SJCRH30 (cell line): ENCODE results near the gene ADCY2. TPM values are rescaled to one million over a fixed set of nuclear protein-coding genes. Genes with fewer than 3 reads are reported as not detected.

Experiments
- DNase-seq, 2 experiments: peaks; one replicate each; pipeline ENCODE4 v3.0.0-alpha.2; 2015 to 2020
- H3K27ac ChIP-seq: fragments of 250-450 bp; sonication (Bioruptor Pico); 2 replicates; pipeline ENCODE4 v1.5.1; 2020; ENCODE audit warnings: mild to moderate bottlenecking, moderate library complexity
- H3K27me3 ChIP-seq: fragments of 250-450 bp; sonication (Bioruptor Pico); 2 replicates; pipeline ENCODE4 v1.5.1; 2020; ENCODE audit warnings: mild to moderate bottlenecking, moderate library complexity
- H3K36me3 ChIP-seq: fragments of 250-450 bp; sonication (Bioruptor Pico); 2 replicates; pipeline ENCODE4 v1.5.1; 2020; ENCODE audit warnings: mild to moderate bottlenecking, moderate library complexity
- H3K4me1 ChIP-seq: fragments of 250-450 bp; sonication (Bioruptor Pico); 2 replicates; pipeline ENCODE4 v1.5.1; 2020; ENCODE audit warnings: mild to moderate bottlenecking, moderate library complexity
- H3K4me3 ChIP-seq: fragments of 250-450 bp; sonication (Bioruptor Pico); 2 replicates; pipeline ENCODE4 v1.5.1; 2020; ENCODE audit warnings: mild to moderate bottlenecking, moderate library complexity
- H3K9me3 ChIP-seq: fragments of 250-450 bp; sonication (Bioruptor Pico); replicated peaks from 2 replicates; pipeline ENCODE4 v1.5.1; 2020; ENCODE audit warnings: mild to moderate bottlenecking, moderate library complexity
- total RNA-seq: library from RNA; depleted of rRNA; stranded (reverse); fragments of >200 nt; shearing (Covaris generic); gene quantifications from 2 replicates; pipeline ENCODE4 v1.2.3, GENCODE V29; 2014

Gene ADCY2
- total RNA-seq, 1 experiment from 2014 or later = 9.6 TPM

- H3K4me1 ChIP-seq = 0 out of 2 replicates have a peak, but pooled peaks cover 2% of the 10 kb centered on the region
- no peak for DNase-seq
- H3K27ac ChIP-seq = no peak overlapping the region
- H3K36me3 ChIP-seq = peaks cover 4% of the 10 kb centered on the region
- no peak overlapping the region for H3K4me3 ChIP-seq
- no peaks in the 10 kb centered on the region for H3K27me3 ChIP-seq
- H3K9me3 ChIP-seq = no peaks in the 10 kb centered on the region
Observed at GRCh38 chr5:7866196-7866595, 470.3 kb downstream of the ADCY2 start.

GRCh38 chr5:7867260-7867659, 471.3 kb downstream of the ADCY2 start:
- H3K27me3 ChIP-seq = no peaks in the 10 kb centered on the region
- H3K4me3 ChIP-seq = no peak overlapping the region
- H3K36me3 ChIP-seq = peaks cover 4% of the 10 kb centered on the region
- H3K4me1 ChIP-seq = 0 out of 2 replicates have a peak, but pooled peaks cover 2% of the 10 kb centered on the region
- no peak for DNase-seq
- no peak overlapping the region for H3K27ac ChIP-seq
- no peaks in the 10 kb centered on the region for H3K9me3 ChIP-seq

GRCh38 chr5:7868427-7868772, 472.5 kb downstream of the ADCY2 start:
- peaks cover 4% of the 10 kb centered on the region for H3K36me3 ChIP-seq

GRCh38 chr5:7868773-7869473, 473.0 kb downstream of the ADCY2 start, which contains the start of the genes FASTKD3 and MTRR:
TSS of gene FASTKD3 (minus strand) at chr5:7869031. CDS start at chr5:7868083, 948 bp downstream.
TSS of gene MTRR (plus strand) at chr5:7869148. CDS start at chr5:7870795, 1,647 bp downstream.
- no peaks in the 10 kb centered on the region for H3K9me3 ChIP-seq
- DNase-seq = peak; percentile 86 to 90
- H3K4me1 ChIP-seq = 0 out of 2 replicates have a peak, but pooled peaks cover 2% of the 10 kb centered on the region
- peaks cover 4% of the 10 kb centered on the region for H3K36me3 ChIP-seq
- H3K4me3 ChIP-seq = peak within 1 kb of the TSS; percentile 98
- H3K27me3 ChIP-seq = no peaks in the 10 kb centered on the region
- peak within 1 kb of the TSS; percentile 69 for H3K27ac ChIP-seq

More at GRCh38 chr5:7868427-7868772, 472.5 kb downstream of the ADCY2 start:
- Histone ChIP-seq H3K27ac (peak overlapping the region; percentile 69), H3K4me1 (0 out of 2 replicates have a peak, but pooled peaks cover 2% of the 10 kb centered on the region), H3K27me3 (no peaks in the 10 kb centered on the region), H3K9me3 (no peaks in the 10 kb centered on the region), H3K4me3 (peak overlapping the region; percentile 98)
- DNase-seq = no peak

GRCh38 chr5:7869474-7870136, 473.7 kb downstream of the ADCY2 start:
- DNase-seq = peak in 1 of 2 experiments; percentile 15
- peak overlapping the region; percentile 69 for H3K27ac ChIP-seq
- peak overlapping the region; percentile 98 for H3K4me3 ChIP-seq
- no peaks in the 10 kb centered on the region for H3K27me3 ChIP-seq
- peaks cover 2% of the 10 kb centered on the region for H3K36me3 ChIP-seq
- H3K9me3 ChIP-seq = no peaks in the 10 kb centered on the region
- 0 out of 2 replicates have a peak, but pooled peaks cover 2% of the 10 kb centered on the region for H3K4me1 ChIP-seq

- DNase-seq = no peak
- peaks cover 9% of the 10 kb centered on the region for H3K36me3 ChIP-seq
Observed at GRCh38 chr5:7871653-7872052, 475.7 kb downstream of the ADCY2 start.

GRCh38 chr5:7872517-7873130, 476.7 kb downstream of the ADCY2 start:
- Histone ChIP-seq H3K9me3 (no peaks in the 10 kb centered on the region), H3K27me3 (no peaks in the 10 kb centered on the region), H3K36me3 (peaks cover 12% of the 10 kb centered on the region), H3K4me1 (0 out of 2 replicates have a peak, but pooled peaks cover 2% of the 10 kb centered on the region), H3K27ac (no peak overlapping the region), H3K4me3 (no peak overlapping the region)
- DNase-seq = no peak

More at GRCh38 chr5:7871653-7872052, 475.7 kb downstream of the ADCY2 start:
- H3K27me3 ChIP-seq = no peaks in the 10 kb centered on the region
- 0 out of 2 replicates have a peak, but pooled peaks cover 2% of the 10 kb centered on the region for H3K4me1 ChIP-seq
- H3K4me3 ChIP-seq = no peak overlapping the region
- no peak overlapping the region for H3K27ac ChIP-seq
- H3K9me3 ChIP-seq = no peaks in the 10 kb centered on the region

GRCh38 chr5:7873216-7873615, 477.3 kb downstream of the ADCY2 start:
- no peaks in the 10 kb centered on the region for H3K27me3 ChIP-seq
- peaks cover 12% of the 10 kb centered on the region for H3K36me3 ChIP-seq
- H3K4me1 ChIP-seq = 0 out of 2 replicates have a peak, but pooled peaks cover 2% of the 10 kb centered on the region
- DNase-seq = no peak
- no peaks in the 10 kb centered on the region for H3K9me3 ChIP-seq
- no peak overlapping the region for H3K27ac ChIP-seq
- no peak overlapping the region for H3K4me3 ChIP-seq

GRCh38 chr5:7874639-7875038, 478.7 kb downstream of the ADCY2 start:
- Histone ChIP-seq H3K36me3 (peaks cover 16% of the 10 kb centered on the region), H3K27ac (no peak overlapping the region), H3K9me3 (no peaks in the 10 kb centered on the region), H3K4me3 (no peak overlapping the region), H3K4me1 (0 out of 2 replicates have a peak, but pooled peaks cover 2% of the 10 kb centered on the region), H3K27me3 (no peaks in the 10 kb centered on the region)
- no peak for DNase-seq

GRCh38 chr5:7875151-7875550, 479.2 kb downstream of the ADCY2 start:
- Histone ChIP-seq H3K4me3 (no peak overlapping the region), H3K27me3 (no peaks in the 10 kb centered on the region), H3K9me3 (no peaks in the 10 kb centered on the region), H3K36me3 (peaks cover 16% of the 10 kb centered on the region), H3K27ac (no peak overlapping the region), H3K4me1 (no peaks in the 10 kb centered on the region)
- no peak for DNase-seq

GRCh38 chr5:7876867-7877266, 480.9 kb downstream of the ADCY2 start:
- Histone ChIP-seq H3K4me1 (no peaks in the 10 kb centered on the region), H3K27me3 (no peaks in the 10 kb centered on the region), H3K9me3 (no peaks in the 10 kb centered on the region), H3K36me3 (peaks cover 16% of the 10 kb centered on the region), H3K27ac (no peak overlapping the region), H3K4me3 (no peak overlapping the region)
- no peak for DNase-seq

- Histone ChIP-seq H3K27ac (no peak overlapping the region), H3K36me3 (peaks cover 16% of the 10 kb centered on the region), H3K4me1 (no peaks in the 10 kb centered on the region), H3K27me3 (no peaks in the 10 kb centered on the region), H3K4me3 (no peak overlapping the region), H3K9me3 (no peaks in the 10 kb centered on the region)
- DNase-seq = no peak
Observed at GRCh38 chr5:7877851-7878250, 481.9 kb downstream of the ADCY2 start.

GRCh38 chr5:7878381-7878873, 482.5 kb downstream of the ADCY2 start:
- Histone ChIP-seq H3K4me3 (no peak overlapping the region), H3K27ac (no peak overlapping the region), H3K36me3 (peaks cover 16% of the 10 kb centered on the region), H3K27me3 (no peaks in the 10 kb centered on the region), H3K9me3 (no peaks in the 10 kb centered on the region), H3K4me1 (no peaks in the 10 kb centered on the region)
- DNase-seq = no peak
